ENCODE measurements around the gene GNS. TPM values are rescaled to one million over a fixed set of nuclear protein-coding genes. Genes with fewer than 3 reads are reported as not detected.

The GNS gene
- total and polyA plus RNA-seq, 4 donors = 27.8 to 78.6 (median 57.4) TPM

GRCh38 chr12:64687816-64688215 is 71.4 kb downstream of the GNS start:
- Histone ChIP-seq H3K9me3 (ENCODE audit: control insufficient read depth in 4 of 4, low read length in 3 of 4) (no peaks in the 10 kb centered on the region), H3K27me3 (ENCODE audit: control insufficient read depth in 4 of 4, insufficient read depth in 4 of 4, low read length in 3 of 4) (no peaks in the 10 kb centered on the region), H3K27ac (ENCODE audit: low read depth in 1 of 2, low read length in 2 of 2) (no peak overlapping the region), H3K36me3 (ENCODE audit: control insufficient read depth in 4 of 4, insufficient read depth in 3 of 4, low read depth in 1 of 4, low read length in 3 of 4) (peaks cover 0 to 2% (median 2%) of the 10 kb centered on the region in 4 donors), H3K9ac (ENCODE audit: low read depth in 1 of 2, low read length in 2 of 2) (no peak overlapping the region), H3K4me3 (ENCODE audit: low read depth in 1 of 3, low read length in 3 of 3) (no peak overlapping the region), H3K4me1 (ENCODE audit: control insufficient read depth in 4 of 4, insufficient read depth in 4 of 4, low read length in 3 of 4) (peaks cover 0 to 3% (median 0%) of the 10 kb centered on the region in 4 donors)
- no peak for DNase-seq (ENCODE audit: low spot score)
- WGBS = 46% methylated on average over 5 of the region's 5 CpGs
- TF ChIP-seq HNF4A (conservative IDR thresholded peaks at IDR 0.05) (no peak), EGR1 (IDR thresholded peaks at IDR 0.05; ENCODE audit: low read depth in 2 of 2) (no peak), ZBTB33 (IDR thresholded peaks at IDR 0.05) (no peak), FOXA1 (IDR thresholded peaks at IDR 0.05) (no peak), RAD21 (IDR thresholded peaks at IDR 0.05) (no peak), GABPA (IDR thresholded peaks at IDR 0.05 in 1 of 2, conservative IDR thresholded peaks at IDR 0.05 in 1 of 2) (no peak), REST (IDR thresholded peaks at IDR 0.05) (no peak), CTCF (IDR thresholded peaks at IDR 0.05; ENCODE audit: low read depth, low read length, missing input control) (no peak), SP1 (IDR thresholded peaks at IDR 0.05) (no peak), FOXA2 (IDR thresholded peaks at IDR 0.05) (no peak), YY1 (IDR thresholded peaks at IDR 0.05) (no peak), MAX (IDR thresholded peaks at IDR 0.05) (no peak), ATF3 (IDR thresholded peaks at IDR 0.05) (no peak), NR2F2 (IDR thresholded peaks at IDR 0.05) (no peak), HNF4G (IDR thresholded peaks at IDR 0.05) (no peak), JUND (IDR thresholded peaks at IDR 0.05) (no peak), RXRA (IDR thresholded peaks at IDR 0.05) (no peak), TAF1 (conservative IDR thresholded peaks at IDR 0.05) (no peak)

Data from liver (tissue), 9 donors.